Measurements from ENCODE around the gene PTGS1.

Gene PTGS1

GRCh38 chr9:122366074-122366660 lies 4.7 kb upstream of the PTGS1 start:
- Histone ChIP-seq H3F3A (ENCODE audit: insufficient read depth, low read length) (peaks cover 7% of the 10 kb centered on the region), H3K27ac (ENCODE audit: low read length) (no peak overlapping the region), H4K20me1 (ENCODE audit: insufficient read depth, low read length) (no peaks in the 10 kb centered on the region), H3K9ac (ENCODE audit: low read length) (no peak overlapping the region), H3K9me2 (replicated peaks; ENCODE audit: insufficient read depth, low read length) (no peaks in the 10 kb centered on the region), H3K4me2 (ENCODE audit: low read depth, low read length) (no peak overlapping the region), H3K36me3 (replicated peaks; ENCODE audit: insufficient read depth, low read length) (no peaks in the 10 kb centered on the region), H3K27me3 (replicated peaks; ENCODE audit: insufficient read depth, low read length) (peaks cover under 1% of the 10 kb centered on the region; the same call in 1 of the 2 replicates), H3K9me3 (replicated peaks; ENCODE audit: insufficient read depth, low read length) (no peaks in the 10 kb centered on the region), H2AFZ (ENCODE audit: low read length) (no peak overlapping the region), H3K4me1 (ENCODE audit: low read length) (peaks cover 19% of the 10 kb centered on the region; the same call in 1 of the 2 replicates), H3K4me3 (ENCODE audit: low read length) (no peak overlapping the region), H3K79me2 (ENCODE audit: low read length) (no peaks in the 10 kb centered on the region)
- TF ChIP-seq CTCF (IDR thresholded peaks at IDR 0.05; ENCODE audit: low read length) (no peak), EZH2 (optimal IDR thresholded peaks at IDR 0.05; ENCODE audit: low read depth, low read length) (no peak), EZH2phosphoT487 (IDR thresholded peaks at IDR 0.05; ENCODE audit: low read length) (no peak)
- no peak for DNase-seq

GRCh38 chr9:122367065-122367464 lies 3.8 kb upstream of the PTGS1 start:
- no peaks in the 10 kb centered on the region for H4K20me1 ChIP-seq (ENCODE audit: insufficient read depth, low read length)
- no peaks in the 10 kb centered on the region for H3K9me2 ChIP-seq (replicated peaks; ENCODE audit: insufficient read depth, low read length)
- TF ChIP-seq EZH2phosphoT487 (IDR thresholded peaks at IDR 0.05; ENCODE audit: low read length) (no peak), CTCF (IDR thresholded peaks at IDR 0.05; ENCODE audit: low read length) (no peak), EZH2 (optimal IDR thresholded peaks at IDR 0.05; ENCODE audit: low read depth, low read length) (no peak)
- DNase-seq = peak; percentile 60
- no peak overlapping the region; the same call in 1 of the 2 replicates for H3K4me3 ChIP-seq (ENCODE audit: low read length)
- peaks cover 7% of the 10 kb centered on the region for H3F3A ChIP-seq (ENCODE audit: insufficient read depth, low read length)
- H3K4me1 ChIP-seq (ENCODE audit: low read length) = peaks cover 23% of the 10 kb centered on the region; the same call in 1 of the 2 replicates
- no peaks in the 10 kb centered on the region for H3K9me3 ChIP-seq (replicated peaks; ENCODE audit: insufficient read depth, low read length)
- peak overlapping the region; percentile 30 for H3K4me2 ChIP-seq (ENCODE audit: low read depth, low read length)
- H3K79me2 ChIP-seq (ENCODE audit: low read length) = no peaks in the 10 kb centered on the region
- peak overlapping the region; percentile 3 for H2AFZ ChIP-seq (ENCODE audit: low read length)
- peaks cover 6% of the 10 kb centered on the region for H3K27me3 ChIP-seq (replicated peaks; ENCODE audit: insufficient read depth, low read length)
- no peak overlapping the region for H3K9ac ChIP-seq (ENCODE audit: low read length)
- H3K27ac ChIP-seq (ENCODE audit: low read length) = peak overlapping the region; percentile 6; the same call in 1 of the 2 replicates
- H3K36me3 ChIP-seq (replicated peaks; ENCODE audit: insufficient read depth, low read length) = no peaks in the 10 kb centered on the region

GRCh38 chr9:122367774-122368460 lies 2.9 kb upstream of the PTGS1 start:
- peak overlapping the region; percentile 3; the same call in 1 of the 2 replicates for H2AFZ ChIP-seq (ENCODE audit: low read length)
- no peaks in the 10 kb centered on the region for H4K20me1 ChIP-seq (ENCODE audit: insufficient read depth, low read length)
- TF ChIP-seq CTCF (IDR thresholded peaks at IDR 0.05; ENCODE audit: low read length) (no peak), EZH2phosphoT487 (IDR thresholded peaks at IDR 0.05; ENCODE audit: low read length) (no peak), EZH2 (optimal IDR thresholded peaks at IDR 0.05; ENCODE audit: low read depth, low read length) (no peak)
- H3K36me3 ChIP-seq (replicated peaks; ENCODE audit: insufficient read depth, low read length) = no peaks in the 10 kb centered on the region
- H3K9ac ChIP-seq (ENCODE audit: low read length) = no peak overlapping the region
- no peaks in the 10 kb centered on the region for H3K9me3 ChIP-seq (replicated peaks; ENCODE audit: insufficient read depth, low read length)
- no peak overlapping the region; the same call in 1 of the 2 replicates for H3K4me3 ChIP-seq (ENCODE audit: low read length)
- no peaks in the 10 kb centered on the region for H3K9me2 ChIP-seq (replicated peaks; ENCODE audit: insufficient read depth, low read length)
- peak overlapping the region; percentile 30 for H3K4me2 ChIP-seq (ENCODE audit: low read depth, low read length)
- peaks cover 23% of the 10 kb centered on the region; the same call in 1 of the 2 replicates for H3K4me1 ChIP-seq (ENCODE audit: low read length)
- H3K79me2 ChIP-seq (ENCODE audit: low read length) = no peaks in the 10 kb centered on the region
- H3K27me3 ChIP-seq (replicated peaks; ENCODE audit: insufficient read depth, low read length) = peaks cover 6% of the 10 kb centered on the region
- no peak overlapping the region for H3K27ac ChIP-seq (ENCODE audit: low read length)
- peaks cover 7% of the 10 kb centered on the region for H3F3A ChIP-seq (ENCODE audit: insufficient read depth, low read length)
- DNase-seq = no peak

Data from MM.1S (cell line).